ENCODE results near the gene PCBP3.
"Not testable (repeated sequence)": the region's sequence is repeated elsewhere in the genome, so short reads cannot be mapped to it uniquely, and the experiment has no call there.

PCBP3 gene

GRCh38 chr21:45971616-45972352 lies 328.3 kb downstream of the PCBP3 start:
- Histone ChIP-seq H3K27me3 (ENCODE audit: insufficient read depth, low read length) (peaks cover 5% of the 10 kb centered on the region), H3K36me3 (ENCODE audit: insufficient read depth, low read length) (no peaks in the 10 kb centered on the region), H3K4me1 (ENCODE audit: insufficient read depth, low read length) (peaks cover 21% of the 10 kb centered on the region)

GRCh38 chr21:45972353-45972715 lies 328.8 kb downstream of the PCBP3 start:
- Histone ChIP-seq H3K9me3 (ENCODE audit: low read length) (no peaks in the 10 kb centered on the region), H3K4me1 (ENCODE audit: insufficient read depth, low read length) (peaks cover 21% of the 10 kb centered on the region), H3K27me3 (ENCODE audit: insufficient read depth, low read length) (peaks cover 7% of the 10 kb centered on the region), H3K4me3 (ENCODE audit: low read length) (no peak overlapping the region), H2AFZ (ENCODE audit: low read depth, low read length) (no peak overlapping the region), H3K36me3 (ENCODE audit: insufficient read depth, low read length) (no peaks in the 10 kb centered on the region)

More at GRCh38 chr21:45971616-45972352, 328.3 kb downstream of the PCBP3 start:
- Histone ChIP-seq H2AFZ (ENCODE audit: low read depth, low read length) (no peak overlapping the region), H3K4me3 (ENCODE audit: low read length) (no peak overlapping the region), H3K9me3 (ENCODE audit: low read length) (no peaks in the 10 kb centered on the region)

- Histone ChIP-seq H3K4me3 (ENCODE audit: low read length) (no peak overlapping the region), H3K9me3 (ENCODE audit: low read length) (no peaks in the 10 kb centered on the region), H2AFZ (ENCODE audit: low read depth, low read length) (no peak overlapping the region), H3K27me3 (ENCODE audit: insufficient read depth, low read length) (peaks cover 7% of the 10 kb centered on the region), H3K36me3 (ENCODE audit: insufficient read depth, low read length) (no peaks in the 10 kb centered on the region), H3K4me1 (ENCODE audit: insufficient read depth, low read length) (peaks cover 21% of the 10 kb centered on the region)
These were observed 329.4 kb downstream of the PCBP3 start for GRCh38 chr21:45972716-45973474.

GRCh38 chr21:45973475-45974072 lies 330.0 kb downstream of the PCBP3 start:
- H3K9me3 ChIP-seq (ENCODE audit: low read length), result no peaks in the 10 kb centered on the region
- H3K4me3 ChIP-seq (ENCODE audit: low read length), result peak overlapping the region; percentile 28
- H3K4me1 ChIP-seq (ENCODE audit: insufficient read depth, low read length), result peaks cover 21% of the 10 kb centered on the region
- H2AFZ ChIP-seq (ENCODE audit: low read depth, low read length), result no peak overlapping the region
- no peaks in the 10 kb centered on the region for H3K36me3 ChIP-seq (ENCODE audit: insufficient read depth, low read length)
- peaks cover 7% of the 10 kb centered on the region for H3K27me3 ChIP-seq (ENCODE audit: insufficient read depth, low read length)

DNA sequence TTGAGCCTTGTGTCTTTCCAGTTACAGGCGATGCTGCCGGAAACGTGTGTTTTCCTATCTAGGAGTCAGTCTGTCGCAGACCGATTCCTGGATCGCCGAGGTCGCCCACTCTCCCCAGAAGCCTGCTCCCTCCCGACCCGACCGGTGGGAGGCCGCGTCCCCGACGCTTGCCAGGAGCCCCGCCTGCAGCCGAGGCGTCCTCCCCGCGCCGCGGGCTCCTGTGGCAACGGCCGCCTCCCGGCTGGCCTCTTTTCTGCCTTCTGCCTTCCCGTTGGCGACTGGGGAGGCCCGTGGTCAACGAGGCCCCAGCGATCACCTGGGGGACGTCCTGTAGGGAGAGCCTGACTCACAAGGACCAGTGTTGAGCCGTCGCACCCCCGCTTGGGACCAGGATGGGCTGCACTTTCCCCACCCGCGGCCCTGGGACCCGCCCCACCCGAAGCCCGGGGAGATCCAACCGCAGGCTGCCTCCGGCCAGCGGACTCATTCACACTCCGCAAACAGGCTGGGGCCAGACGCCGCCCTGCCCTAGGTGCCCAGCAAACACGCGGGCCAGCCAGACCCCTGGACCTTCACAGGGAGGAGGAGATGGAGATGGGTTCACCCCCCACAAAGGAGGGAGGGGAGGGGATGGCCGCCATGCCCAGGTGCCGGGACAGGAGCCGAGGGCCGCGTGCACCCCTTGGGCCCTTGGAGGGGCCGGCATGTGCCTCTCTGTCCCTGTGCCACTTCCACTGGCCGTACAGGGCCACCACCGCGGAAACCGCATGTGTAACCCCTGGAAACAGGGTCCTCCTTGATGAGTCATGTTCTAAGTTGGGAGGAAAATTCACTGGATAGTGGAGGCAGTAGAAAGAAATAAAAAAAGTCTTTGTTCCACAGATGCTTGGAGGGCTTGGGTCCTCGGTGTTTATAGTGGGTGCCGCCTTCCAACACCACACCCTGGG lies 330.8 kb downstream of the PCBP3 start:
- peak overlapping the region; percentile 28 for H3K4me3 ChIP-seq (ENCODE audit: low read length)
- no peaks in the 10 kb centered on the region for H3K9me3 ChIP-seq (ENCODE audit: low read length)
- H3K36me3 ChIP-seq (ENCODE audit: insufficient read depth, low read length), result no peaks in the 10 kb centered on the region
- no peak overlapping the region for H2AFZ ChIP-seq (ENCODE audit: low read depth, low read length)
- H3K27me3 ChIP-seq (ENCODE audit: insufficient read depth, low read length), result peaks cover 7% of the 10 kb centered on the region
- peaks cover 21% of the 10 kb centered on the region for H3K4me1 ChIP-seq (ENCODE audit: insufficient read depth, low read length)

GRCh38 chr21:45975020-45975666 lies 331.6 kb downstream of the PCBP3 start:
- Histone ChIP-seq H2AFZ (ENCODE audit: low read depth, low read length) (no peak overlapping the region), H3K4me1 (ENCODE audit: insufficient read depth, low read length) (peaks cover 19% of the 10 kb centered on the region), H3K36me3 (ENCODE audit: insufficient read depth, low read length) (no peaks in the 10 kb centered on the region), H3K27me3 (ENCODE audit: insufficient read depth, low read length) (peaks cover 7% of the 10 kb centered on the region), H3K4me3 (ENCODE audit: low read length) (no peak overlapping the region), H3K9me3 (ENCODE audit: low read length) (no peaks in the 10 kb centered on the region)

- not testable (repeated sequence) for H3K9me3 ChIP-seq (ENCODE audit: low read length); H2AFZ ChIP-seq (ENCODE audit: low read depth, low read length); H3K4me3 ChIP-seq (ENCODE audit: low read length); H3K27me3 ChIP-seq (ENCODE audit: insufficient read depth, low read length); H3K36me3 ChIP-seq (ENCODE audit: insufficient read depth, low read length)
- peaks cover 14% of the 10 kb centered on the region for H3K4me1 ChIP-seq (ENCODE audit: insufficient read depth, low read length)
These were observed 332.3 kb downstream of the PCBP3 start for GRCh38 chr21:45975667-45976409.

DNA sequence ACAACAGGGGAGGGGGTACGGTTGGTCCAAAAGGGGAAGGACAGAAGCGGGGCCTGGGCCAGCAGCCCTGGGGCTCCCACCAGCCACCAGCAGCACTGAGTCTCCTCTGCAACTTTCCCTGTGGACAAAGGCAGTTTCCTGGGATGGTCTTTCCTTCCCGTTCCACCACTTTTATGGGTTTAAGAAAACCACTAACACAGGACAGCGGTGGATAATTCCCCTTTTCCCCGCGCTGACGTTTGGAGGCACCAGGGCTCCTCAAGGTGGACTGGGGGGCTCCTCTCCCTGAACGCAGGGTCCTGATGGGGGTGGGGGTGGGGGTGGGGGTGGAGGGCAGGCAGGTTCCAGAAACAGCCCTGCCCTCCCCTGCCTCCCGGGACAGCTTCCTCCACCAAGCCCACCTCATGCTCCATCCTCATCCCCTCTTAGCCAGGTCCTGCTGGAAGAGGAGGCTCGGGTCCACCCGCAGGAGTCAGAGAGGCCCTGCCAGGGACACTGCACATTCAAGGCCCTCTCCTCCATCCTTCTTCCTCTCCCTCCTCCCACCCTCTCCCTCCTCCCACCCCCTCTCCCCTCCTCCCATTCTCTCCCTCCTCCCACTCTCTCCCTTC lies 333.3 kb downstream of the PCBP3 start:
- Histone ChIP-seq H3K4me1 (ENCODE audit: insufficient read depth, low read length) (peaks cover 17% of the 10 kb centered on the region), H3K27me3 (ENCODE audit: insufficient read depth, low read length) (peaks cover 7% of the 10 kb centered on the region), H3K9me3 (ENCODE audit: low read length) (no peaks in the 10 kb centered on the region), H2AFZ (ENCODE audit: low read depth, low read length) (no peak overlapping the region), H3K4me3 (ENCODE audit: low read length) (no peak overlapping the region), H3K36me3 (ENCODE audit: insufficient read depth, low read length) (no peaks in the 10 kb centered on the region)

GRCh38 chr21:45977396-45977795 lies 333.9 kb downstream of the PCBP3 start:
- Histone ChIP-seq H3K27me3 (ENCODE audit: insufficient read depth, low read length) (peaks cover 7% of the 10 kb centered on the region), H3K36me3 (ENCODE audit: insufficient read depth, low read length) (no peaks in the 10 kb centered on the region), H3K4me3 (ENCODE audit: low read length) (no peak overlapping the region), H3K4me1 (ENCODE audit: insufficient read depth, low read length) (peaks cover 20% of the 10 kb centered on the region), H2AFZ (ENCODE audit: low read depth, low read length) (no peak overlapping the region), H3K9me3 (ENCODE audit: low read length) (no peaks in the 10 kb centered on the region)

DNA sequence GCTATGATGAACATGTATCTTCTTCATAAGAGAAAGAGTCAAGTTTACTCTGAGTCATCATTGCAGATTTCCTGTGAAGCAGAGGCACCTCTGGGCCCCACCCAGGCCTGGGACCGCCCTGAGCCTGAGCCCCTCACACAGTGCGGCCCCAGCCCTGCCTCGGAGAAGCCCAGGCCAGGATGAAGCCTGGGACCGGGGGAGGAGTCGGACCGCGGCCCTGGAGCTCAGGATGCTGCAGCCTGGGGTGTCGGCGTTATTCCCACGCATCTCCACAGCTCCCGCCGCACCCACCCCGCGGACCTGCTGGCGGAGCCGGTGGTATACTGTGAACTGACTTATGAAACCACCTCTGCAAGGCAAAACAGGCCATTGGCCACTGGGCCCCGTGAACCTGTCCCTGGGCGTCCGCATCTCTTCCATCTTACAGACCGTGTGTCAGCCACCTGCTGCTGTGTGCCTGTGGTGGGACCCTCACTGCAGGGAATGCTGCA lies 335.7 kb downstream of the PCBP3 start:
- H2AFZ ChIP-seq (ENCODE audit: low read depth, low read length), result no peak overlapping the region
- H3K4me1 ChIP-seq (ENCODE audit: insufficient read depth, low read length), result peaks cover 23% of the 10 kb centered on the region
- H3K27me3 ChIP-seq (ENCODE audit: insufficient read depth, low read length), result peaks cover 7% of the 10 kb centered on the region
- no peaks in the 10 kb centered on the region for H3K9me3 ChIP-seq (ENCODE audit: low read length)
- H3K4me3 ChIP-seq (ENCODE audit: low read length), result no peak overlapping the region
- peaks cover 1% of the 10 kb centered on the region for H3K36me3 ChIP-seq (ENCODE audit: insufficient read depth, low read length)

GRCh38 chr21:45979651-45980050 lies 336.1 kb downstream of the PCBP3 start:
- Histone ChIP-seq H3K36me3 (ENCODE audit: insufficient read depth, low read length) (peaks cover 4% of the 10 kb centered on the region), H3K4me3 (ENCODE audit: low read length) (no peak overlapping the region), H3K4me1 (ENCODE audit: insufficient read depth, low read length) (peaks cover 23% of the 10 kb centered on the region), H3K27me3 (ENCODE audit: insufficient read depth, low read length) (peaks cover 7% of the 10 kb centered on the region), H3K9me3 (ENCODE audit: low read length) (no peaks in the 10 kb centered on the region), H2AFZ (ENCODE audit: low read depth, low read length) (no peak overlapping the region)

Data from neuron (in vitro differentiated cells).